Measurements from ENCODE around the gene FGD5.

DNA sequence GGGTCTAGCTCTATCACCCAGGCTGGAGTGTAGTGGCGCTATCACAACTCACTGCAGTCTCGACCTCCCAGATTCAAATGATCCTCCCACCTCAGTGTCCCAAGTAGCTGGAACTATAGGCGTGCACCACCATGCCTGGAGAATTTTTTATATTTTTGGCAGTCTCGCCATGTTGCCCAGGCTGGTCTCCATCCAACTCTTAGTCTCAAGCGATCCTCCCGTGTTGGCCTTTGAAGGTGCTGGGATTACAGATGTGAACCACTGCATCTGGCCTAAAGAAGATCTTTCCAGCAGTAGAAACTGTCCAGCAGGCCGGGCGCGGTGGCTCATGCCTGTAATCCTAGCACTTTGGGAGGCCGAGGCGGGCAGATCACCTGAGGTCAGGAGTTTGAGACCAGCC is 73.5 kb downstream of the FGD5 start:
- no peak for TF ChIP-seq EZH2 (IDR thresholded peaks at IDR 0.05; ENCODE audit: borderline replicate concordance, low read depth, low read length, poor library complexity, severe bottlenecking)
- TF ChIP-seq, protein P1, sequence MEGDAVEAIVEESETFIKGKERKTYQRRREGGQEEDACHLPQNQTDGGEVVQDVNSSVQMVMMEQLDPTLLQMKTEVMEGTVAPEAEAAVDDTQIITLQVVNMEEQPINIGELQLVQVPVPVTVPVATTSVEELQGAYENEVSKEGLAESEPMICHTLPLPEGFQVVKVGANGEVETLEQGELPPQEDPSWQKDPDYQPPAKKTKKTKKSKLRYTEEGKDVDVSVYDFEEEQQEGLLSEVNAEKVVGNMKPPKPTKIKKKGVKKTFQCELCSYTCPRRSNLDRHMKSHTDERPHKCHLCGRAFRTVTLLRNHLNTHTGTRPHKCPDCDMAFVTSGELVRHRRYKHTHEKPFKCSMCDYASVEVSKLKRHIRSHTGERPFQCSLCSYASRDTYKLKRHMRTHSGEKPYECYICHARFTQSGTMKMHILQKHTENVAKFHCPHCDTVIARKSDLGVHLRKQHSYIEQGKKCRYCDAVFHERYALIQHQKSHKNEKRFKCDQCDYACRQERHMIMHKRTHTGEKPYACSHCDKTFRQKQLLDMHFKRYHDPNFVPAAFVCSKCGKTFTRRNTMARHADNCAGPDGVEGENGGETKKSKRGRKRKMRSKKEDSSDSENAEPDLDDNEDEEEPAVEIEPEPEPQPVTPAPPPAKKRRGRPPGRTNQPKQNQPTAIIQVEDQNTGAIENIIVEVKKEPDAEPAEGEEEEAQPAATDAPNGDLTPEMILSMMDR (conservative IDR thresholded peaks at IDR 0.05; ENCODE audit: low read depth, low read length): no peak

Measured in A673 (cell line).